ENCODE results near the gene WSCD2. TPM values are rescaled to one million over a fixed set of nuclear protein-coding genes. Genes with fewer than 3 reads are reported as not detected.

Gene WSCD2
- total RNA-seq, 4 donors from 2014 or later = 6.7 TPM; not detected in 3

GRCh38 chr12:108152170-108152538, 23.1 kb downstream of the WSCD2 start:
- Histone ChIP-seq H3K4me3 (no peak overlapping the region), H3K4me1 (no peaks in the 10 kb centered on the region), H3K27me3 (no peaks in the 10 kb centered on the region), H3K36me3 (no peaks in the 10 kb centered on the region), H3K27ac (no peak overlapping the region), H3K9me3 (no peaks in the 10 kb centered on the region)
- DNase-seq = no peak
- TF ChIP-seq CTCF (IDR thresholded peaks at IDR 0.05) (no peak), POLR2A (IDR thresholded peaks at IDR 0.05) (no peak)

- Histone ChIP-seq H3K4me1 (no peaks in the 10 kb centered on the region), H3K9me3 (no peaks in the 10 kb centered on the region), H3K4me3 (no peak overlapping the region), H3K36me3 (no peaks in the 10 kb centered on the region), H3K27me3 (no peaks in the 10 kb centered on the region), H3K27ac (no peak overlapping the region)
- TF ChIP-seq POLR2A (IDR thresholded peaks at IDR 0.05) (no peak), CTCF (IDR thresholded peaks at IDR 0.05) (no peak)
- no peak for DNase-seq
Measured at GRCh38 chr12:108156717-108157116, 27.6 kb downstream of the WSCD2 start.

- no peaks in the 10 kb centered on the region for H3K27me3 ChIP-seq
- TF ChIP-seq CTCF (IDR thresholded peaks at IDR 0.05) (no peak), POLR2A (IDR thresholded peaks at IDR 0.05) (no peak)
- no peak overlapping the region for H3K27ac ChIP-seq
- H3K36me3 ChIP-seq = no peaks in the 10 kb centered on the region
- no peaks in the 10 kb centered on the region for H3K9me3 ChIP-seq
- no peaks in the 10 kb centered on the region for H3K4me1 ChIP-seq
- no peak overlapping the region for H3K4me3 ChIP-seq
- no peak for DNase-seq
Measured at GRCh38 chr12:108157870-108158459, 28.9 kb downstream of the WSCD2 start.

GRCh38 chr12:108162207-108162606, 33.1 kb downstream of the WSCD2 start:
- no peak for DNase-seq
- no peak overlapping the region for H3K27ac ChIP-seq
- TF ChIP-seq CTCF (IDR thresholded peaks at IDR 0.05) (no peak), POLR2A (IDR thresholded peaks at IDR 0.05) (no peak)
- no peaks in the 10 kb centered on the region for H3K4me1 ChIP-seq
- no peaks in the 10 kb centered on the region for H3K36me3 ChIP-seq
- no peaks in the 10 kb centered on the region for H3K27me3 ChIP-seq
- no peak overlapping the region for H3K4me3 ChIP-seq
- H3K9me3 ChIP-seq = no peaks in the 10 kb centered on the region

- Histone ChIP-seq H3K4me3 (no peak overlapping the region), H3K27me3 (no peaks in the 10 kb centered on the region), H3K36me3 (no peaks in the 10 kb centered on the region), H3K4me1 (no peaks in the 10 kb centered on the region), H3K9me3 (no peaks in the 10 kb centered on the region), H3K27ac (no peak overlapping the region)
- DNase-seq = no peak
- TF ChIP-seq CTCF (IDR thresholded peaks at IDR 0.05) = no peak
Measured at GRCh38 chr12:108166505-108166904, 37.4 kb downstream of the WSCD2 start.

GRCh38 chr12:108167974-108168373, 38.9 kb downstream of the WSCD2 start:
- Histone ChIP-seq H3K27me3 (no peaks in the 10 kb centered on the region), H3K27ac (no peak overlapping the region), H3K36me3 (no peaks in the 10 kb centered on the region), H3K9me3 (no peaks in the 10 kb centered on the region), H3K4me3 (no peak overlapping the region), H3K4me1 (no peaks in the 10 kb centered on the region)
- no peak for DNase-seq
- no peak for TF ChIP-seq CTCF (IDR thresholded peaks at IDR 0.05)
- no peak for TF ChIP-seq POLR2A (IDR thresholded peaks at IDR 0.05)

Data from Peyer's patch (tissue), 4 donors.